ENCODE data around the gene ADCK1. TPM values are rescaled to one million over a fixed set of nuclear protein-coding genes. Genes with fewer than 3 reads are reported as not detected.

The ADCK1 gene
- total and polyA plus RNA-seq, 4 donors = 5.7 to 8.8 (median 7.0) TPM

DNA sequence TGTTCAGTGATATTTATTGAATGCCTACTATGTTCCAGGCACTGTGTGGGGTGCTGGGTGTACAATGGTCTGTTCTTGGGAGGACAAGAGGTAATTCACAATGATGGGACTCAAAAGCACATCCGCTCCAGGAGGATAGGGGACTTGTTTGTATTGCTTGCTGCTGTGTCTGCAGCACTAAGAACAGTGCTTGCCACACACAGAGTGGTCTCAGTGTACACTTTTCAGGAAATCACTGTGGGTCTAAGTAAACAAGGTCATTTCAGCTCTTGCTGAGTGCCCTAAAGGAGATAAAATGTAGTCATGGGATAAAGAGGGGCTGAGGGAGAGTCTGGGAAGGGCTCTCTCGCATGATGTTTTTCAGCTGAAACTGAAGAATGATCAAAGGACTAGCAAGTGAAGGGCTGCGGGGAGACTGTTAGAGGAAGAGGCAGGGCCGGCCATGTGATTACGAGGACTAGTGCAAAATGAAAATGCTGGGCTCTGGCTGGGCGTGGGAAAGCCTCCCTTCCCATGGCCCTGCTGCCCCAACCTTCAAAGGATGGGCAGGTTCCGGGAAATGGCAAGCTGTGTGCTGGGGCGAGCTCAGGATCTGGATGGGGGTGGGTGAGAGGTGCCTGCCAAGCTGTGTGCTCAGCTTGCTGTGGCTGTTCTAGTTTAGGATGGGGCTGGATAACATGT, 39.1 kb downstream of the ADCK1 start:
- ATAC-seq (ENCODE audit: insufficient read depth, low FRiP score) (no peak), DNase-seq (peak; percentile 24 to 54 (median 26))
- H3K27ac ChIP-seq (ENCODE audit: low read depth in 1 of 2, low read length in 1 of 2) = no peak overlapping the region
- WGBS, 2 donors = 70 to 84% methylated on average over 8 of the region's 8 CpGs
- H3K4me3 ChIP-seq = no peak overlapping the region
- H3K9me3 ChIP-seq (ENCODE audit: control insufficient read depth in 4 of 4, insufficient read depth in 3 of 4, low read length in 3 of 4) = peaks cover 0 to 2% (median 0%) of the 10 kb centered on the region in 4 donors
- peaks cover 0 to 6% (median 0%) of the 10 kb centered on the region in 4 donors for H3K36me3 ChIP-seq (ENCODE audit: control insufficient read depth in 4 of 4, insufficient read depth in 4 of 4, low read length in 4 of 4)
- H3K27me3 ChIP-seq (ENCODE audit: control insufficient read depth in 3 of 3, insufficient read depth in 3 of 3, low read length in 2 of 3) = no peaks in the 10 kb centered on the region
- peaks cover 0 to 4% (median 0%) of the 10 kb centered on the region in 5 donors for H3K4me1 ChIP-seq (ENCODE audit: control insufficient read depth in 5 of 5, insufficient read depth in 5 of 5, low read length in 5 of 5)
- TF ChIP-seq, protein P1, sequence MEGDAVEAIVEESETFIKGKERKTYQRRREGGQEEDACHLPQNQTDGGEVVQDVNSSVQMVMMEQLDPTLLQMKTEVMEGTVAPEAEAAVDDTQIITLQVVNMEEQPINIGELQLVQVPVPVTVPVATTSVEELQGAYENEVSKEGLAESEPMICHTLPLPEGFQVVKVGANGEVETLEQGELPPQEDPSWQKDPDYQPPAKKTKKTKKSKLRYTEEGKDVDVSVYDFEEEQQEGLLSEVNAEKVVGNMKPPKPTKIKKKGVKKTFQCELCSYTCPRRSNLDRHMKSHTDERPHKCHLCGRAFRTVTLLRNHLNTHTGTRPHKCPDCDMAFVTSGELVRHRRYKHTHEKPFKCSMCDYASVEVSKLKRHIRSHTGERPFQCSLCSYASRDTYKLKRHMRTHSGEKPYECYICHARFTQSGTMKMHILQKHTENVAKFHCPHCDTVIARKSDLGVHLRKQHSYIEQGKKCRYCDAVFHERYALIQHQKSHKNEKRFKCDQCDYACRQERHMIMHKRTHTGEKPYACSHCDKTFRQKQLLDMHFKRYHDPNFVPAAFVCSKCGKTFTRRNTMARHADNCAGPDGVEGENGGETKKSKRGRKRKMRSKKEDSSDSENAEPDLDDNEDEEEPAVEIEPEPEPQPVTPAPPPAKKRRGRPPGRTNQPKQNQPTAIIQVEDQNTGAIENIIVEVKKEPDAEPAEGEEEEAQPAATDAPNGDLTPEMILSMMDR (IDR thresholded peaks at IDR 0.05; ENCODE audit: control extremely low read depth, extremely low read depth) = no peak
- no peak overlapping the region for H3K9ac ChIP-seq (ENCODE audit: insufficient read depth in 1 of 2, low read length in 2 of 2)

DNA sequence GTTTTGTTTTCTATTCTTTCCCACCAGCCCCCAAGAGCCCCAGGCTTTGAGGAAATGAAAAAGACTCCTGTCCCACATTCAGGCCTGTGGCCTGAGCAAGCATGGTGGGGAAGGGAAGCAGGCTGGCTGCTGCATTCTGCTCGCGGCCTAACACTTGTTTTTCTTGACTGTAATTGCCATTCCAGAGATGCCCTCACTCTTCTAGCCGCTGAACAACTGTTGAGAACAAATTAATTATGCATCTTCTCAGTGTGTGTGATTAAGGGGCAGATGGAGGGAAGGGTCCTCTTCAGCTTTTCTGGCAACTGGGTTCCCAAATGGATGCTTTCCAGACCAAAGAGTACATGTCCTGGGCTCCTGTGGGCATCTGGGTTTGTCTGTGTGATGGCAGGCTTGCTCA, 43.3 kb downstream of the ADCK1 start:
- DNase-seq (no peak), ATAC-seq (ENCODE audit: insufficient read depth, low FRiP score) (no peak)
- Histone ChIP-seq H3K9me3 (ENCODE audit: control insufficient read depth in 4 of 4, insufficient read depth in 3 of 4, low read length in 3 of 4) (peaks cover 0 to 2% (median 0%) of the 10 kb centered on the region in 4 donors), H3K36me3 (ENCODE audit: control insufficient read depth in 4 of 4, insufficient read depth in 4 of 4, low read length in 4 of 4) (no peaks in the 10 kb centered on the region), H3K27me3 (ENCODE audit: control insufficient read depth in 3 of 3, insufficient read depth in 3 of 3, low read length in 2 of 3) (no peaks in the 10 kb centered on the region), H3K27ac (ENCODE audit: low read depth in 1 of 2, low read length in 1 of 2) (no peak overlapping the region), H3K4me3 (no peak overlapping the region), H3K9ac (ENCODE audit: insufficient read depth in 1 of 2, low read length in 2 of 2) (no peak overlapping the region), H3K4me1 (ENCODE audit: control insufficient read depth in 5 of 5, insufficient read depth in 5 of 5, low read length in 5 of 5) (peaks cover 0 to 4% (median 0%) of the 10 kb centered on the region in 5 donors)
- TF ChIP-seq, protein P1 (IDR thresholded peaks at IDR 0.05; ENCODE audit: control extremely low read depth, extremely low read depth) = no peak
- WGBS, 2 donors = 77 to 84% methylated on average over 3 of the region's 3 CpGs

DNA sequence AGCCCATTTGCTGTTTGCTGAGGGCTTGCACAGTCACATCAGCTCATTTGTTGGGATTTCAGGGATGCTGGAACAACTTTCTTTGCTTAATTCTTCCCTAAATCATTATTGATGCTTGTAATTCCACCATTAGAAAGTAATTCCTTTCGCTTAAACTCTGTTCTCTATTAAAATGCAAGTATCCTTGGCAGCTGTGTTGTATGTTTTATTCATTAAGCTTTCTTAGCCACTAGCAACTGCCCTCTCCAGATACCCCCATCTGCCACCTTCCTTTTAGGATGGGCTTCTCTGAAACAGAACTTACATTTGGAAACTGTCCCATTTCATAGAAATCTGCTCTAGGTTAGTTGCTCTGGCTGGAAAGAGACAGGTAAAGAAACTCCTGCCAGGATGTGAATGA, 43.7 kb downstream of the ADCK1 start:
- Histone ChIP-seq H3K27me3 (ENCODE audit: control insufficient read depth in 3 of 3, insufficient read depth in 3 of 3, low read length in 2 of 3) (no peaks in the 10 kb centered on the region), H3K9ac (ENCODE audit: insufficient read depth in 1 of 2, low read length in 2 of 2) (no peak overlapping the region), H3K9me3 (ENCODE audit: control insufficient read depth in 4 of 4, insufficient read depth in 3 of 4, low read length in 3 of 4) (peaks cover 0 to 2% (median 0%) of the 10 kb centered on the region in 4 donors), H3K4me1 (ENCODE audit: control insufficient read depth in 5 of 5, insufficient read depth in 5 of 5, low read length in 5 of 5) (peaks cover 0 to 4% (median 0%) of the 10 kb centered on the region in 5 donors), H3K4me3 (no peak overlapping the region), H3K27ac (ENCODE audit: low read depth in 1 of 2, low read length in 1 of 2) (no peak overlapping the region), H3K36me3 (ENCODE audit: control insufficient read depth in 4 of 4, insufficient read depth in 4 of 4, low read length in 4 of 4) (no peaks in the 10 kb centered on the region)
- WGBS, 2 donors = 94 to 98% methylated on average over 1 of the region's 1 CpG
- DNase-seq = no peak
- no peak for ATAC-seq (ENCODE audit: insufficient read depth, low FRiP score)
- TF ChIP-seq, protein P1 (IDR thresholded peaks at IDR 0.05; ENCODE audit: control extremely low read depth, extremely low read depth) = no peak

Measured in lung (tissue), 12 donors.